WERI-Rb-1 (cell line): ENCODE results near the gene RMND1.

Source experiments
- DNase-seq: peaks from one replicate; pipeline ENCODE4 v3.0.0-alpha.2; 2020
- H3K27ac ChIP-seq: fragments of 250-450 bp; sonication (Bioruptor Pico); 2 replicates; pipeline ENCODE4 v1.5.1; 2020; ENCODE audit warnings: mild to moderate bottlenecking, moderate library complexity
- H3K27me3 ChIP-seq: fragments of 250-450 bp; sonication (Bioruptor Pico); 2 replicates; pipeline ENCODE4 v1.5.1; 2021; ENCODE audit warnings: mild to moderate bottlenecking, low read depth, moderate library complexity; ENCODE audit not compliant: insufficient read depth, severe bottlenecking
- H3K36me3 ChIP-seq: fragments of 250-450 bp; sonication (Bioruptor Pico); 2 replicates; pipeline ENCODE4 v1.5.1; 2020; ENCODE audit warnings: mild to moderate bottlenecking, moderate library complexity
- H3K4me3 ChIP-seq: 2 replicates; pipeline ENCODE4 v1.5.1; 2011; ENCODE audit warnings: low read depth, mild to moderate bottlenecking, control low read depth, low read length
- H3K9me3 ChIP-seq: fragments of 250-450 bp; sonication (Bioruptor Pico); 2 replicates; pipeline ENCODE4 v1.5.1; 2021; ENCODE audit warnings: mild to moderate bottlenecking, moderate library complexity; ENCODE audit not compliant: severe bottlenecking
- TF ChIP-seq, protein P1 (sequence below): IDR thresholded peaks from 2 replicates; pipeline ENCODE4 v1.5.1; 2011; ENCODE audit warnings: low read depth, mild to moderate bottlenecking, control low read depth, inconsistent platforms, low read length

RMND1 gene

DNA sequence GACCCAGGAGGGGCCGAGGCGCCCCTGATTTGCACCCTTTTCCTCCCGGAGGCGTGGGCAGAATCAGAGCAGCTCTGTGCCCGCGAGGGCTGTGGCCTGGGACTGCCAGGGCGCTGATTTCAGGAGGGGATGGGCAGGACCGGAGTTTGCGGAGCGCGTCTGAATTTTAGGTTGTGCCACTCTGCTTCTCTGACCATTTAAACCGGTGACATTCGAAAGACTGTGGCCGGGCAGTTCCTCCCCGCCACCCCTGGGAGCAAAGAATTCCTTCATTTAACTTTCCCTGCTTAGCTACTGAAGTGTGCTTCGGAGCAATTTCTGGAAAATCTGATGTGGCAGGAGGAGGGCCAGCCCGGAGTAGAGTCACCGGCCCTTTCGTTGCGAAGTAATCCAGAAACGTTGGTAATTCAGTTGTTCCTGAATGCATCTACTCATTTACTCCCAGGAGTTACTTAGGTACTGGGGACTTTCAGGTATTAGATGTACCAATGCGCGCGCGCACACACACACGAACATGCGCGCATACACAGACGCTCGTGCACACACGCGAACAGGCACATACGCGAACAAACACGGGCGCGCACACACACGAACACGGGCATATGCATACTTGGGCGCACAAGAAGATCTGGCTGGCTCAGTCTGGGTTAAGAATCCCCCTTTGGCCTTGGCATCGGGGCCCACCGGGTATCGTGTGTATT is 42.5 kb upstream of the RMND1 start:
- DNase-seq: peak; percentile 65
- H3K4me3 ChIP-seq: peak overlapping the region; percentile 82
- H3K27ac ChIP-seq: no peak overlapping the region
- TF ChIP-seq, protein P1, sequence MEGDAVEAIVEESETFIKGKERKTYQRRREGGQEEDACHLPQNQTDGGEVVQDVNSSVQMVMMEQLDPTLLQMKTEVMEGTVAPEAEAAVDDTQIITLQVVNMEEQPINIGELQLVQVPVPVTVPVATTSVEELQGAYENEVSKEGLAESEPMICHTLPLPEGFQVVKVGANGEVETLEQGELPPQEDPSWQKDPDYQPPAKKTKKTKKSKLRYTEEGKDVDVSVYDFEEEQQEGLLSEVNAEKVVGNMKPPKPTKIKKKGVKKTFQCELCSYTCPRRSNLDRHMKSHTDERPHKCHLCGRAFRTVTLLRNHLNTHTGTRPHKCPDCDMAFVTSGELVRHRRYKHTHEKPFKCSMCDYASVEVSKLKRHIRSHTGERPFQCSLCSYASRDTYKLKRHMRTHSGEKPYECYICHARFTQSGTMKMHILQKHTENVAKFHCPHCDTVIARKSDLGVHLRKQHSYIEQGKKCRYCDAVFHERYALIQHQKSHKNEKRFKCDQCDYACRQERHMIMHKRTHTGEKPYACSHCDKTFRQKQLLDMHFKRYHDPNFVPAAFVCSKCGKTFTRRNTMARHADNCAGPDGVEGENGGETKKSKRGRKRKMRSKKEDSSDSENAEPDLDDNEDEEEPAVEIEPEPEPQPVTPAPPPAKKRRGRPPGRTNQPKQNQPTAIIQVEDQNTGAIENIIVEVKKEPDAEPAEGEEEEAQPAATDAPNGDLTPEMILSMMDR: no peak
- H3K9me3 ChIP-seq: no peaks in the 10 kb centered on the region
- H3K36me3 ChIP-seq: no peaks in the 10 kb centered on the region
- H3K27me3 ChIP-seq: no peaks in the 10 kb centered on the region

GRCh38 chr6:151493804-151494234 is 41.9 kb upstream of the RMND1 start, which contains the start of gene CCDC170:
TSS of gene CCDC170 (plus strand) at chr6:151494017. CDS start at chr6:151494129, 112 bp downstream.
- Histone ChIP-seq H3K27me3 (no peaks in the 10 kb centered on the region), H3K9me3 (no peaks in the 10 kb centered on the region), H3K4me3 (peak within 1 kb of the TSS; percentile 82), H3K36me3 (no peaks in the 10 kb centered on the region), H3K27ac (no peak within 1 kb of the TSS)
- DNase-seq: peak; percentile 58
- TF ChIP-seq, protein P1: no peak

DNA sequence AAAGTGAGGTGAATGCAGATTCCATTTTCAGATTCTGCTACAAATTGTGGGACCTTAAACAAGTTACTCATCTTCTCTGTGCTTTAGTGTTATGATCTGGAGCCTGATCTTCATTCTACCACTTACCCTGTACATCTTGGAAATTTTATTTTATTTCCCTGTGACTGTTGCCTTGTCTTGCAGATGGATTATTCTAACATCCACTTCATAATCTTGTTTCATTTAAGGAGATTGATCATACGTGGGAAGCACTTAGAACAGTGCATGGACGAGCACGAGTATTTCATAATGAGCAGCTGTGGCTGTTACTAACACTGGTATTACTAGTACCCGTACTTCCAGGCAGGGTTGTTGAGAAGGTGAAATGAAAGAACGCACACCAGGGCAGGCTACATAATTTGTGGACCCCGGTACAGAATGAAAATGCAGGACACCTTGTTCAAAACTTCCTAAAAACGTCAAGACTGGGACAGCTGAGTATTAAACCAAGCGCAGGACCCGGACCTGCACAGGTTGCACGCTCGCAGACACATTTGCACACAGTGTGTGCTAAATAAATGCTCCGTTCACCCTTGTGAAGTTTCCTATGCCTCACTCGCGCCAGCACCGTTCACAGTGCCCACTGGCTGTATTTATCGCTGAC is 41.4 kb upstream of the RMND1 start:
- TF ChIP-seq, protein P1: no peak
- H3K36me3 ChIP-seq: no peaks in the 10 kb centered on the region
- peak overlapping the region; percentile 82 for H3K4me3 ChIP-seq
- no peaks in the 10 kb centered on the region for H3K27me3 ChIP-seq
- H3K27ac ChIP-seq: no peak overlapping the region
- no peaks in the 10 kb centered on the region for H3K9me3 ChIP-seq
- DNase-seq: no peak

- no peaks in the 10 kb centered on the region for H3K27me3 ChIP-seq
- H3K36me3 ChIP-seq: no peaks in the 10 kb centered on the region
- no peak overlapping the region for H3K27ac ChIP-seq
- no peak overlapping the region for H3K4me3 ChIP-seq
- H3K9me3 ChIP-seq: no peaks in the 10 kb centered on the region
- TF ChIP-seq, protein P1: no peak
- no peak for DNase-seq
These were observed 39.1 kb upstream of the RMND1 start for GRCh38 chr6:151490996-151491395.

DNA sequence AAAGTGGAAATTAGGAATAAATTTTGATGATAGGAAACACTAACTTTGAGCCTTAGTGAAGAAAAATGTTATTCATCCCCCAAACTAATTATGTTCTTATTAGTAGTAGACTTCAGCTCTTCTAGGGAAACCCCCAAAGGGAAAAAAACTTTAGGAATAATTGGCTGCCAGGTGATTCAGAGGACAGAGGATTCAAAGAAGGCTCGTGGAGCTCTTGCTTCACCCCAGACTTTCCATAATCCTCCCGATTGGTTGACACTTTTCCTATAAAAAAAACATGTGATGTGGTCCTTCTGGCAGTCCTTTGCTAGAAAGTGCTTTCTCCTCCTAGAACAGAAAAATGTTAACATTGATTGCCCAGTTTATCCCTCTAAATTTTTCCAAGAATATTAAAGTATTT is 36.3 kb upstream of the RMND1 start:
- Histone ChIP-seq H3K36me3 (no peaks in the 10 kb centered on the region), H3K27ac (no peak overlapping the region), H3K4me3 (no peak overlapping the region), H3K27me3 (no peaks in the 10 kb centered on the region), H3K9me3 (no peaks in the 10 kb centered on the region)
- no peak for DNase-seq
- TF ChIP-seq, protein P1: no peak

- H3K36me3 ChIP-seq: no peaks in the 10 kb centered on the region
- TF ChIP-seq, protein P1: no peak
- H3K27ac ChIP-seq: no peak overlapping the region
- no peak overlapping the region for H3K4me3 ChIP-seq
- no peaks in the 10 kb centered on the region for H3K9me3 ChIP-seq
- no peaks in the 10 kb centered on the region for H3K27me3 ChIP-seq
- no peak for DNase-seq
These were observed 32.1 kb upstream of the RMND1 start for GRCh38 chr6:151483994-151484393.
